WI38 (cell line): ENCODE data around the gene S1PR4.
"Not testable (repeated sequence)": the region's sequence is repeated elsewhere in the genome, so short reads cannot be mapped to it uniquely, and the experiment has no call there.

Source experiments
- H3K4me3 ChIP-seq: 2 replicates; pipeline ENCODE4 v1.5.1; 2011; ENCODE audit warnings: low read depth, mild to moderate bottlenecking, control low read depth, low read length
- TF ChIP-seq, protein P1 (sequence below): IDR thresholded peaks from 2 replicates; pipeline ENCODE4 v1.5.1; 2012; ENCODE audit warnings: low read depth, mild to moderate bottlenecking, control low read depth, low read length

Gene S1PR4

DNA sequence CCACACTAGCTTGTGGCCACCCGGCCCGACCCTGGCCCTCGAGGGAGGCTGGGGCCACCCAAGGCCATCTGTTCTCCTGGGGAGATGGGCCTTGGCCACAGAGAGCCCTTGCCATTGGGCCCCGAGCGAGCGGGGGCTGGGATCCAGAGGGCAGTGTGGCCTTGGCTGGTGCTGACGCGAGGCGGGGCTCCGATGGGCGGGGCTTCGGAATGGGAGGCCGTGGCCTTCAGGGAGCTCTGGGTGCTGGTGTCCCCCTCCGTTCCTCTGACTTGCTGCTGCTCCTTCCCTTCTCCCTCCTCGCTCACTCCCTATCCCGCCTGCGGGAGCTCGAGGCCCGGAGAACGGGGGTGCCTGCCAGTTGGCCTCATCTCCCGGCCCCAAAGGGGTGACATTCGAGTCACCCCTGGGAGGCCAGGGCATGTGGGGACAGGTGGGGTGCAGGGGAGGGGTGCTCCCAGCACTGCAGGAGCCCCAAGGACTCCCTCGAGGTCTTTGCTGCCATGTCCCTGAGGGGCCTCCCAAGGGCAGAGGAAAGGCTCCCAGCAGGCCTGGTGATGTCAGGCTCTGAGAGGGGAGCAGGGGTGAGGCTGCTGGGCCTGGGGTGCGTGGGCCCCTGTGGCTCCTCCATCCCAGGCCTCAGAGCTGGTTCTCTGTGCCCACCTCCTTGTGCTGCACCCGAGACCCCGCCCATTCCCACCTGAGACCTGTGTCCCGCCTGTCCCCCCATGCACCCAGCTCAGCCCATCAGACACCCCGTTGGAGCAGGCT, 11.3 kb downstream of the S1PR4 start:
- TF ChIP-seq, protein P1, sequence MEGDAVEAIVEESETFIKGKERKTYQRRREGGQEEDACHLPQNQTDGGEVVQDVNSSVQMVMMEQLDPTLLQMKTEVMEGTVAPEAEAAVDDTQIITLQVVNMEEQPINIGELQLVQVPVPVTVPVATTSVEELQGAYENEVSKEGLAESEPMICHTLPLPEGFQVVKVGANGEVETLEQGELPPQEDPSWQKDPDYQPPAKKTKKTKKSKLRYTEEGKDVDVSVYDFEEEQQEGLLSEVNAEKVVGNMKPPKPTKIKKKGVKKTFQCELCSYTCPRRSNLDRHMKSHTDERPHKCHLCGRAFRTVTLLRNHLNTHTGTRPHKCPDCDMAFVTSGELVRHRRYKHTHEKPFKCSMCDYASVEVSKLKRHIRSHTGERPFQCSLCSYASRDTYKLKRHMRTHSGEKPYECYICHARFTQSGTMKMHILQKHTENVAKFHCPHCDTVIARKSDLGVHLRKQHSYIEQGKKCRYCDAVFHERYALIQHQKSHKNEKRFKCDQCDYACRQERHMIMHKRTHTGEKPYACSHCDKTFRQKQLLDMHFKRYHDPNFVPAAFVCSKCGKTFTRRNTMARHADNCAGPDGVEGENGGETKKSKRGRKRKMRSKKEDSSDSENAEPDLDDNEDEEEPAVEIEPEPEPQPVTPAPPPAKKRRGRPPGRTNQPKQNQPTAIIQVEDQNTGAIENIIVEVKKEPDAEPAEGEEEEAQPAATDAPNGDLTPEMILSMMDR, result no peak
- H3K4me3 ChIP-seq, result no peak overlapping the region

DNA sequence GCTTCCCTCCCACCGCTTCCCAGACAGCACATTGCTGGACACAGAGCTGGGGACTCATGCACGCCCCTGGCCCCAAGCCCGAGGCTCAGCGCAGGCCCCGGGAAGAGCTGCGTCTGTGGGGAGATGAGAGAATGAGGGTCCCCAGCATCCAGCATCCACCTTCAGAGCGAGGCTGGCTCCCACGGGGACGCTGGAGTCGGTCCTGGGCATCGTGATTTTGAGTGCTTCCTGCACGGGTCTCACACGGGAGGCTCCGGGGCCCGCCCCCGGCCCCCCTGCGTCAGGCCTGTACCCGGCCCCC, 11.9 kb downstream of the S1PR4 start:
- TF ChIP-seq, protein P1, result no peak
- no peak overlapping the region for H3K4me3 ChIP-seq

DNA sequence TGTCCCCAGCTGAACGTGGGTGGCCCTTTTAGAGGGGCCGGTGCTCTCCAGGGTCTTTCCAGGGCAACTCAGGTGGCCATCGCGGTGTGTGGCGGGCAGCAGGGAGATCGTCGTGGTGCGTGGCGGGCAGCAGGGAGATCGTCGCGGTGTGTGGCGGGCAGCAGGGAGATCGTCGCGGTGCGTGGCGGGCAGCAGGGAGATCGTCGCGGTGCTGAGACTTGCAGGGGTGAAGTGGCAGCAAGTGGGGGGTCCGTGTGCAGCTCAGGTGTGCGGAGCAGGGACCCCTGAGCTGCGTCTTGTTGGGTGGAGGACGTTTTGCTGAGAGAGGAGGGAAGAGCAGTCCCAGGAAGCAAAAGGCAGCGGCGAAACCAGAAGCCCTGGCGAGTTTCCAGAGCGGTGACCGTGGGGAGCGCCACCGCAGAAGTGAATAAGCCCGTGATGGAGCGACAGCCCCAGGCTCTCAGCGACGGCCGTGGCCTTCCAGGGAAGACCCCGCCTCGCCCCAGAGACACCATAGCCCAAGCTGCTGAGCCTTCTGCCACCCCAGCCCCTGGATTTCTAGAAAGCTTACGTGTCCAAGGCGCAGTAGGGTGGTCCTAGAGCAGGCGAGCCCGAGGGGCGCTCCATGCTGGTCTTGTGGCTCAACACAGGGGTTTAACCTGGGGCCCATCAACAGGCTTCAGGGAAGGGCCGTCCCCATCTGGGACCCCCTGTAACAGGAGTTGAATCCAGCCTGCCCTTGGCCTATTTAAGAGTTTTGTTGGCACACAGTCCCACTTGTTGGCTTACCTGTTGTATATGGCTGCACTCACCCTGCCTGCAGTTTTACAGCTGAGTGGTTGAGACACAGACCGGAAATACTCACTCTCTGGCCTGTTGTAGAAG, 12.6 kb downstream of the S1PR4 start:
- TF ChIP-seq, protein P1, result no peak
- H3K4me3 ChIP-seq, result no peak overlapping the region

DNA sequence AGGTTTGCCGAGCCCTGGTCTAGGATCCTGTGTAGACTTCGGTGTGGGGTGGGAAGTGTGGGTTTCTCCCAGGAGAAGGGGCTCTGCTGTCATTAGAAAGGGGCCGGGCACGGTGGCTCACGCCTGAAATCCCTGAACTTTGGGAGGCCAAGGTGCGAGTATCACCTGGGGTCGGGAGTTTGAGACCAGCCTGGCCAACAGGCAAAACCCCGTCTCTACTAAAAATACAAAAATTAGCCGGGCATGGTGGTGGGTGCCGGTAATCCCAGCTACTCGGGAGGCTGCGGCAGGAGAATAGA, 13.2 kb downstream of the S1PR4 start:
- H3K4me3 ChIP-seq, result not testable (repeated sequence)

DNA sequence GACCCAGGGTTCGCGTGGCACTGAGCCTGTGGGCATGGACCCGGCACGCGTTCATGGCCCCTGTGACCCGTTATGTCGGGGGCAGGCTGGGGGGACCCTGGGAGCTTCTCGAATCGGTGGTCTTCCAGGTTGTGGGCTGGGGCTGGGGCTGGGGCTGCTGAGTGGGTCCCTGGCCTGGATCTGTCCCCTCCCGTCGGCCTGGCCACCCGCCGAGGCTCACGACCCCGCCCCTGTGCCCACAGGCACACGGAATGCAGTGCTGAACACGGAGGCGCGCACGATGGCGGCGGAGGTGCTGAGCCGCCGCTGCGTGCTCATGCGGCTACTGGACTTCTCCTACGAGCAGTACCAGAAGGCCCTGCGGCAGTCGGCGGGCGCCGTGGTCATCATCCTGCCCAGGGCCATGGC, 13.7 kb downstream of the S1PR4 start:
- no peak overlapping the region for H3K4me3 ChIP-seq
- TF ChIP-seq, protein P1, result no peak

DNA sequence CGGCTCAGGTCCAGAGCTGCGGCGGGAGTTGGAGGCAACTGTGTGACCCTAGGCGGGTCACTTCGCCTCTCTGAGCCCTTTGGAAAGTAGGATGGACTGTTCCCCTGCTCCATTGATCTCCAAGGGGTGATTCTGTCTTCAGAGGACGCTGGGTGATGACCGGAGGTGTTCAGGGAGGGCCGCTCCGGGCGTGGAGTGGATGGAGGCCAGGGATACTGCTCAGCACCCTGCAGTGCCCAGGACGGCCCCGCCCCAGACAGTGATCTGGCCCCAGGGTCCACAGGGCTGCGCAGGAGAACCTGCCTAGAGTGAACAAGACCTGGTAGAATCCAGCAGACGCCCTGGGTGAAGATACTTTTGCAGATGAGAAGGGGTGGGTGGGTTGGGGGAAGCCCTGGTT, 14.1 kb downstream of the S1PR4 start:
- no peak overlapping the region for H3K4me3 ChIP-seq
- TF ChIP-seq, protein P1, result no peak

DNA sequence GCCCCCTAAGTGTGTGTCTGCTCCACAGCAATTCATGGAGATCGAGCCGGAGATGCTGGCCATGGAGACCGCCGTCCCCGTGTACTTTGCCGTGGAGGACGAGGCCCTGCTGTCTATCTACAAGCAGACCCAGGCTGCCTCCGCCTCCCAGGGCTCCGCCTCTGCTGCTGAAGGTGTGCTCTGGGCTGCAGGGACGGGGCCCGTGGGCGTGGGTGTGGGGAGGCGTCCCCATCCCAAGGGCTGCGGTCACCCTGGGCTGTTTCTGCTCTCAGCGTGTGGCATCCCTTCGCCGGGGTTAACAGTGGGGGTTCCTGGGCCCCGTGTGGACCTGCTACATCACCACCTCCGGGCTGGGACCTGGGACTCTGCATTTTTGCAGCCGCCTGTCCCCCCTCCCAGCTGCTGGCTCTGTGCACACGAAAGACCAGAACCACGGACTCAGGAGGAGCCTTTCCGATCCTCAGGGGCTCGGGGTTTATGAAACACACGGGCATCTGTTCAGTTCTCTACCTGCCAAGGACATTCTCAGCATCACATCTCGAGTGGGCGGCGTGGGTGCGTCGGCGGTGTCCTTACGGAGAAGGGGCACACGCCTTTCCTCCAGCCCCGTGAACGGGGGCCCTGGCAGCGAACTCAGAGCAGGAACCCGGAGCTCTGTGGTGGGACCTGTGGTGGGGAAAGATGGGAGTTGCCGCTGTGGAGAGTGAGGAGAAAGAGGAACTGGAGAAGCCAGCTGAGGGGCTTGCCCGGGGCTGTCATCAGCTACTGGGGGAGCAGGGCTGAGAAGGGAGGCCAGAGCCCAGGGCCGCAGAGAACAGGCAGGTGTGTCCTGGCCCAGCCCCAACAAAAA, 14.9 kb downstream of the S1PR4 start:
- TF ChIP-seq, protein P1, result no peak
- H3K4me3 ChIP-seq, result no peak overlapping the region
